ENCODE results near the gene CAPN5. TPM values are rescaled to one million over a fixed set of nuclear protein-coding genes. Genes with fewer than 3 reads are reported as not detected.
"Not testable (repeated sequence)": the region's sequence is repeated elsewhere in the genome, so short reads cannot be mapped to it uniquely, and the experiment has no call there.

The CAPN5 gene
- total RNA-seq, 1 donor from 2014 or later: 6.5 TPM

DNA sequence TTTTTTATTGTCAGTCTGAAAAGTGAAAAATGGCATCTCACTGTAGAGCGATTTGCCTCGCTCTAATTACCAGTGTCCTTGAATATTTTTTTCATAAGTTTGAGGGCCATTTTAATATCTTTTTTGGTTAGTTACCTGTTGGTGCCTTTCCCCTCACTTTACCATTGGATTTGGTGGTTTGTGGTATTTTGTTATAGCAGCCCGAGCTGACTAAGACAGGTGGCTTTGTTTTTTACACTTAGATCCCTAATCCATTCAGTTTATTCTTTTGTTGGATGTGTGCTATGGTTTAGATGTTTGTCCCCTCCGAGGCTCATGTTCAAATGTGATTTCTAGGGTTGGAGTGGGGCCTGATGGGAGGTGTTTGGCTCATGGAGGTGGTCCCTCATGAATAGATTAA, 6.5 kb upstream of the CAPN5 start:
- intact Hi-C loops (cut with DNase I): no loop called here
- Histone ChIP-seq H3K36me3 (no peaks in the 10 kb centered on the region), H3K4me1 (no peaks in the 10 kb centered on the region), H3K4me3 (no peak overlapping the region), H3K27ac (no peak overlapping the region), H3K9me3 (no peaks in the 10 kb centered on the region), H3K27me3 (no peaks in the 10 kb centered on the region)
- no peak for TF ChIP-seq CTCF (IDR thresholded peaks at IDR 0.05)
- no peak for DNase-seq
- ATAC-seq: no peak

DNA sequence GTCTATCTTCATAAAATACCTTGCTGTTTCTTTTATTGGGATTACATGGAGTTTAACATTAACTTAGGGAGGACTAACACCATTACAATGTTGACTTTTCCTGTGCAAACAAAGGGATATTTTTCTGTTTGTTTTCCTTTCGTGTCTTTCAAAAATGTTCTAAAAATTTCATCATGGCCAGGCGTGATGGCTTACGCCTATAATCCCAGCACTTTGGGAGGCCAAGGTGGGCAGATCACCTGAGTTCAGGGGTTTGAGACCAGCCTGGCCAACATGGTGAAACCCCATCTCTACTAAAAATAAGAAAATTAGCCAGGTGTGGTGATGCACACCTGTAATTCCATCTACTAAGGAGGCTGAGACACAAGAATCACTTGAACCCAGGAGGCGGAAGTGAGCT, 5.5 kb upstream of the CAPN5 start:
- intact Hi-C loops (cut with DNase I); H3K27me3 ChIP-seq; H3K36me3 ChIP-seq; H3K9me3 ChIP-seq; ATAC-seq; H3K4me3 ChIP-seq; H3K4me1 ChIP-seq; DNase-seq; H3K27ac ChIP-seq: not testable (repeated sequence)

DNA sequence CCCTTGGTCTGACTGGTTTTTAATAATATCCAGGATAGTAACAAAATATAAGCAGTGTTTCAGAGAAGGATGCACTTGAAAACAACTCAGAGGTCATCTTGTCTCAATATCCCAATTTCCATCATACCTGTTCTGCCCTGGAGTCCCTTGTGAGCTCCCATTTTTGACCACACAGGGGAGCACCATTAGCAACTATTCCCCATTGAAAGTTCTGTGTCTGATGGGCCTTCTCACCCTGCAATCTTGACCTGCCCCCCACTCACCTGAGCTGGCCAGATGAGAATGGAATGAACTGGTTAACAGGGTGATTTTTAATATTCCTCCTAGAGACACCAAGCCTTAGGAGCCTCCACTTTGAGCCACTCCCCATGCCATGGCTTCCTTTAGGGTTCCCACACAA, 3.8 kb upstream of the CAPN5 start:
- no peak for DNase-seq
- Histone ChIP-seq H3K36me3 (no peaks in the 10 kb centered on the region), H3K9me3 (no peaks in the 10 kb centered on the region), H3K4me3 (no peak overlapping the region), H3K27ac (no peak overlapping the region), H3K4me1 (peaks cover 8% of the 10 kb centered on the region), H3K27me3 (no peaks in the 10 kb centered on the region)
- no peak for TF ChIP-seq CTCF (IDR thresholded peaks at IDR 0.05)
- intact Hi-C loops (cut with DNase I): no loop called here
- no peak for ATAC-seq

DNA sequence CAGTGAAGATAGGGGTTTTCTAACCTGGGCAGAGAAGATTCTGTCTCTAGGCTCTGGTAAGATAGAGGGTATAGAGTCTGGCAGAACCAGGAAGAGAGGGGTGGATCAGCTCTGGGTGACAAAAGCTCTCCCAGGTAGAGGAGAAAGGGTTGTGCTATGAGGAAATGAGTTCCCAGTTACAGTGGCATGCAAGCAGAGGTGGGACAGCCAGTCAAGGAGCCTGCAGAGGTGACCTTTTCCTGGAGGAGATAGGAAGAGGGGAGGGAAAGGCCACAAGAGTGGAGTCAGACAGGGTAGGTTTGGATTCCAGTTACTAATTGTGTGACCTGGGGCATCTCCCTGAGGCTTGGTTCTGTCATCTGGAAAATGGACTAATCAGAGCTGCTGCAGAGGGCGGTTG, 3.4 kb upstream of the CAPN5 start:
- no peaks in the 10 kb centered on the region for H3K27me3 ChIP-seq
- ATAC-seq: no peak

DNA sequence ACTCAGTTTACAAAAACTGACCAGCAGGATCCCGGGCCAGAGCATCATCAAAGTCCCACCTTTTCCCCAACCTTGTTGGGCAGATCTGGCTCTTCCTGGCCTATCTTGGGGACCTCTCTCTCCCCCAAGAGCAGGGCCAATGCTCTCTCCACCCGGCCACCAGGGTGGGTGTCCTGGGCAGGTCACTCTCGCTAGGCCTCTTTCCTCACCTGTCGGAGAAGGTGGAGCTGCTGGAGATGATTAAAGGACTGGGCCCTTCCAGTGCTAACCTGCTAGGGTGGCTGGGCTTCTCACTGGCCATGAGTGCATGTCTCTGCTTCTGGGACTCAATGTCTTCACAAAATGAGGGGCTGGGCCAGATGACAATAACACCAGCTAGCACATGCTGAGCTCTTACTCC, 2.9 kb upstream of the CAPN5 start:
- no peak for TF ChIP-seq CTCF (IDR thresholded peaks at IDR 0.05)
- intact Hi-C loops (cut with DNase I): no loop called here
- H3K27me3 ChIP-seq: no peaks in the 10 kb centered on the region
- no peaks in the 10 kb centered on the region for H3K36me3 ChIP-seq
- DNase-seq (peak; percentile 20), ATAC-seq (no peak)
- peaks cover 8% of the 10 kb centered on the region for H3K4me1 ChIP-seq
- H3K27ac ChIP-seq: no peak overlapping the region
- no peak overlapping the region for H3K4me3 ChIP-seq
- no peaks in the 10 kb centered on the region for H3K9me3 ChIP-seq

More for the DNA sequence above, 3.4 kb upstream of the CAPN5 start:
- H3K9me3 ChIP-seq: no peaks in the 10 kb centered on the region
- no peaks in the 10 kb centered on the region for H3K36me3 ChIP-seq
- peaks cover 8% of the 10 kb centered on the region for H3K4me1 ChIP-seq
- intact Hi-C loops (cut with DNase I): no loop called here
- DNase-seq: no peak
- TF ChIP-seq CTCF (IDR thresholded peaks at IDR 0.05): no peak
- H3K27ac ChIP-seq: no peak overlapping the region
- no peak overlapping the region for H3K4me3 ChIP-seq

DNA sequence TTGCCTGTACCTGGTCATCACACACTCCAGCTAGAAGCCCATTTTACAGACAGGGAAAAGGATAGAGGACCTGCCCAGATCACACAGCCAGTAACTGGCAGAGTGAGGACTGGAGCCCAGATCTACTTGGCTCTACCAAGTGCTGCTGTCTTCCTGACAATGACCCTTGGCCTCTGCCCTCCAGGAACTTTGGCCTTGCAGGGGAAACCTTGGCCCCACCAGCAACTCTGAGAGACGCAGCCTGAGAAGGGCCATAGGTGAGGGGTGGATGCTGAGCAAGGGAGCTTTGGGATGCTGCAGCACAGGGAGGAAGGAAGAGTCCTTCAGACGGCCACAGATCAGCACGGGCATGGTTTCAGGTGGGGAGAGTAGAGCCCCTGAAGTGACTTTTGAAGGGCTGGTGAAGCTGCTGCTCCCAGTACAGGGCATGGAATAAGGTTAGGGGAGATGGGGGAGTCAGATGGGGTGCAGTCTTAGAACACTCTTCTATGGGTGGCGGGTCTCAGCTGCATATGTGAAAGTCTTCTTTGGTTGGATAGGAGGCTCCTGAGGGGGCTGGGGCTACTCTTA, 2.0 kb upstream of the CAPN5 start:
- Histone ChIP-seq H3K27me3 (no peaks in the 10 kb centered on the region), H3K4me1 (peaks cover 8% of the 10 kb centered on the region), H3K27ac (no peak overlapping the region), H3K9me3 (no peaks in the 10 kb centered on the region), H3K4me3 (no peak overlapping the region), H3K36me3 (no peaks in the 10 kb centered on the region)
- intact Hi-C loops (cut with DNase I): no loop called here
- no peak for ATAC-seq
- no peak for TF ChIP-seq CTCF (IDR thresholded peaks at IDR 0.05)
- peak; percentile 40 for DNase-seq
